Trophoblast cell (in vitro differentiated cells and primary cell): ENCODE measurements around the gene CAPS.

Experiments used
- DNase-seq, 2 donors: peaks; one replicate each; pipeline ENCODE4 v3.0.0-alpha.2; 2016
- H2AFZ ChIP-seq: 2 replicates; pipeline ENCODE4 v1.6.1; 2013; ENCODE audit warnings: low read length, moderate library complexity, mild to moderate bottlenecking; ENCODE audit not compliant: insufficient read depth, poor library complexity
- H2AK5ac ChIP-seq: 2 replicates; pipeline ENCODE4 v1.6.1; 2013; ENCODE audit warnings: mild to moderate bottlenecking, low read length
- H2BK120ac ChIP-seq: 2 replicates; pipeline ENCODE4 v1.6.1; 2013; ENCODE audit warnings: low read length, mild to moderate bottlenecking, moderate library complexity; ENCODE audit not compliant: insufficient read depth, poor library complexity
- H2BK12ac ChIP-seq: 2 replicates; pipeline ENCODE4 v1.6.1; 2013; ENCODE audit warnings: mild to moderate bottlenecking, low read length, moderate library complexity
- H2BK5ac ChIP-seq: 2 replicates; pipeline ENCODE4 v1.6.1; 2013; ENCODE audit warnings: low read length, low read depth, moderate library complexity, mild to moderate bottlenecking; ENCODE audit not compliant: poor library complexity
- H3K14ac ChIP-seq: 2 replicates; pipeline ENCODE4 v1.6.1; 2013; ENCODE audit warnings: mild to moderate bottlenecking, low read length
- H3K18ac ChIP-seq: 2 replicates; pipeline ENCODE4 v1.6.1; 2013; ENCODE audit warnings: mild to moderate bottlenecking, low read length
- H3K23ac ChIP-seq: 2 replicates; pipeline ENCODE4 v1.6.1; 2013; ENCODE audit warnings: low read length
- H3K27ac ChIP-seq: 2 replicates; pipeline ENCODE4 v1.5.1; 2013; ENCODE audit warnings: low read depth, mild to moderate bottlenecking, inconsistent platforms, low read length, moderate library complexity
- H3K27me3 ChIP-seq: 2 replicates; pipeline ENCODE4 v1.6.1; 2013; ENCODE audit warnings: inconsistent platforms, mild to moderate bottlenecking, low read length, moderate library complexity; ENCODE audit not compliant: insufficient read depth
- H3K36me3 ChIP-seq, 2 experiments: 1 replicate in 1 of 2; 2 replicates in 1 of 2; pipeline ENCODE4 v1.6.1; 2013; ENCODE audit warnings: low read length in 2 of 2, mild to moderate bottlenecking in 2 of 2, moderate library complexity in 1 of 2; ENCODE audit not compliant: insufficient read depth in 2 of 2, control insufficient read depth in 1 of 2
- H3K4ac ChIP-seq: 2 replicates; pipeline ENCODE4 v1.6.1; 2013; ENCODE audit warnings: low read depth, mild to moderate bottlenecking, low read length, moderate library complexity
- H3K4me1 ChIP-seq, 2 experiments: 1 replicate in 1 of 2; 2 replicates in 1 of 2; pipeline ENCODE4 v1.6.1; 2013; ENCODE audit warnings: low read length in 2 of 2, mild to moderate bottlenecking in 2 of 2, moderate library complexity in 1 of 2; ENCODE audit not compliant: insufficient read depth in 2 of 2, control insufficient read depth in 1 of 2
- H3K4me2 ChIP-seq: 2 replicates; pipeline ENCODE4 v1.6.1; 2013; ENCODE audit warnings: inconsistent platforms, mild to moderate bottlenecking, low read length, moderate library complexity
- H3K4me3 ChIP-seq: 2 replicates; pipeline ENCODE4 v1.5.1; 2013; ENCODE audit warnings: mild to moderate bottlenecking, low read depth, low read length, inconsistent platforms
- H3K79me1 ChIP-seq: one replicate; pipeline ENCODE4 v1.6.1; 2013; ENCODE audit warnings: low read length
- H3K79me2 ChIP-seq: 2 replicates; pipeline ENCODE4 v1.6.1; 2013; ENCODE audit warnings: low read length, mild to moderate bottlenecking; ENCODE audit not compliant: control insufficient read depth, insufficient read depth, poor library complexity
- H3K9ac ChIP-seq: 2 replicates; pipeline ENCODE4 v1.6.1; 2013; ENCODE audit warnings: mild to moderate bottlenecking, low read length
- H3K9me3 ChIP-seq: 2 replicates; pipeline ENCODE4 v1.6.1; 2013; ENCODE audit warnings: low read depth, mild to moderate bottlenecking, control low read depth, inconsistent platforms, low read length; ENCODE audit not compliant: insufficient read depth
- H4K12ac ChIP-seq: 2 replicates; pipeline ENCODE4 v1.6.1; 2013; ENCODE audit warnings: low read depth, mild to moderate bottlenecking, low read length, moderate library complexity
- H4K8ac ChIP-seq: 2 replicates; pipeline ENCODE4 v1.6.1; 2013; ENCODE audit warnings: low read depth, mild to moderate bottlenecking, low read length, moderate library complexity
- H4K91ac ChIP-seq: one replicate; pipeline ENCODE4 v1.6.1; 2013; ENCODE audit warnings: low read depth, mild to moderate bottlenecking, low read length, moderate library complexity
- WGBS: extraction: QIAGEN DNeasy Blood & Tissue Kit; methylation state at CpG from one replicate; pipeline ENCODE4 v1.1.7; 2013; ENCODE audit warnings: missing lambda C conversion rate; ENCODE audit not compliant: insufficient read length, insufficient coverage; ENCODE audit errors: extremely low coverage; 5-methylcytosine and 5-hydroxymethylcytosine counted together

CAPS gene

DNA sequence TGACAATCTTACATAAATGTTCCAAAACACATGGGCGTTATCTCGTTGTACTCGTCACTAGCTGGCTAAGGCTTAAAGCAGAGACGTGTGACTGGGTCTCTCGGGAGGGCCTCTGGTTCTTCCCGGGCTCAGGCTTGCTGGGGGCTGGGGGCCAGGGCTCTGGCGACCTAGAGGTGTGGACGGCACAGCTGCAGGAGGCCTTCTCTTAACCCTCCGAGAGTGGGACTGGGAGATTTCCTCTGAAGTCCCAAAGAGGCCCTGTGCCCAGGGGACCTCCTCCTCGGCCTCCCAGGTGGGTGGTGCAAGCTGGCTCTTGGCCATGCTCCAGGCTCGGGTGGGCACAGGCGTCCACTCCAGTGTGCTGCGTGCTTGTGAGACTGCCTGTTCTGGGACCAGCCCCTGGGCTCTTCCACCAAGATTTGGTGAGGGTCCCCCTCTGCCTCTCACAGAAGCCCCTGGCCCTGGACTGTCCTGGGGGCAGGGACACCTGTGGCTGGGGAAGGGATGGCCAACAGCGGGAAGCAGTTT is 2.2 kb downstream of the CAPS start:
- no peak for DNase-seq
- peak overlapping the region; percentile 90 for H4K91ac ChIP-seq
- H3K9ac ChIP-seq: no peak overlapping the region
- H3K14ac ChIP-seq: peak overlapping the region; percentile 15
- H4K8ac ChIP-seq: no peak overlapping the region
- H3K4me2 ChIP-seq: no peak overlapping the region
- no peak overlapping the region for H3K4me3 ChIP-seq
- no peak overlapping the region for H3K4ac ChIP-seq
- peaks cover 28% of the 10 kb centered on the region for H3K79me1 ChIP-seq
- H2BK120ac ChIP-seq: no peak overlapping the region
- peak overlapping the region; percentile 42 for H3K18ac ChIP-seq
- no peaks in the 10 kb centered on the region for H3K9me3 ChIP-seq
- H2BK5ac ChIP-seq: peak overlapping the region; percentile 58
- peak overlapping the region; percentile 55 for H4K12ac ChIP-seq
- no peak overlapping the region for H3K23ac ChIP-seq
- no CpG with 5 or more reads among the region's 14 CpGs for WGBS
- no peak overlapping the region for H2AK5ac ChIP-seq
- H3K79me2 ChIP-seq: peaks cover 6% of the 10 kb centered on the region
- H2AFZ ChIP-seq: no peak overlapping the region
- H3K27ac ChIP-seq: peak overlapping the region; percentile 46
- no peaks in the 10 kb centered on the region for H3K27me3 ChIP-seq
- peaks cover 30 to 37% of the 10 kb centered on the region in 2 experiments for H3K4me1 ChIP-seq
- H2BK12ac ChIP-seq: peak overlapping the region; percentile 75
- H3K36me3 ChIP-seq: peaks cover 55 to 56% of the 10 kb centered on the region in 2 experiments

DNA sequence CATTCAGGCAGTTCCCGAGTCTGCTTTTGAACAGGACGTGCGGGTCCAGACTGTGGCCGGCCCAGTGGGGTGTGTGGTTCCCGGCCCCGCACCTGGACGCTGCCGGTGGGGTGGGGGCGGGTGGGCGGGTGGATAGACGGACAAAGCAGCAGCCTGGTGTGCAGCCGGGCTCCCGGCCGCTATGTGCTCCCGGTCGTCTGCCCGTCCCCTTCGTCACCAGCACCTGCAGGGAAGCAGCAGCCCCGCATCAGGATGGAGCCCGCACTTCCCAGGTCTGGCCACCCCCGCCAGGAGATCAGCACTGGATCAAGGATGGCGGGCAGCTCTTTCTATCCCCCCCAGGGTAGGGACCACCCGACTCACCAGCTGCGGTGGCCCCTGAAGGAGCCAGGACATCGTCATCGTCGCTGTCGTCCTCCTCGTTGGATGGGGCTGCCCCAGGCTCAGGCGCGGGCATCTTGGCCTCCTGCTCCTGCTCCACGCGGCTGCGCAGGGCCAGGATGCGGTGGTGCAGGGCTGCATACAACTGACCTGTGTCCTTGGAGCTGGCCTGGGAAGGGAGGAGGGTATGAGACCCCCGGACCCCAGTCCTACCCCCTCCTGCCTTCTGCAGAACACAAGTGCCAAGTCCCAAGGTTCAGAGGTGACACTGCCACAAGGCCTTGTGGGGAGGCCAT is 3.5 kb downstream of the CAPS start:
- no peak overlapping the region for H3K27ac ChIP-seq
- H3K18ac ChIP-seq: no peak overlapping the region
- H3K4me1 ChIP-seq: peaks cover 30 to 37% of the 10 kb centered on the region in 2 experiments
- H3K4me2 ChIP-seq: no peak overlapping the region
- H3K36me3 ChIP-seq: peaks cover 65% of the 10 kb centered on the region in 2 experiments
- no peak overlapping the region for H2BK120ac ChIP-seq
- DNase-seq: no peak
- no peak overlapping the region for H3K4ac ChIP-seq
- no peak overlapping the region for H4K8ac ChIP-seq
- H3K9me3 ChIP-seq: no peaks in the 10 kb centered on the region
- no peak overlapping the region for H3K23ac ChIP-seq
- WGBS: no CpG with 5 or more reads among the region's 36 CpGs
- H3K79me1 ChIP-seq: peaks cover 28% of the 10 kb centered on the region
- no peak overlapping the region for H2AFZ ChIP-seq
- no peak overlapping the region for H3K14ac ChIP-seq
- H2BK5ac ChIP-seq: no peak overlapping the region
- no peaks in the 10 kb centered on the region for H3K27me3 ChIP-seq
- H4K91ac ChIP-seq: no peak overlapping the region
- no peak overlapping the region for H3K4me3 ChIP-seq
- no peak overlapping the region for H3K9ac ChIP-seq
- no peak overlapping the region for H2BK12ac ChIP-seq
- H3K79me2 ChIP-seq: peaks cover 6% of the 10 kb centered on the region
- no peak overlapping the region for H4K12ac ChIP-seq
- no peak overlapping the region for H2AK5ac ChIP-seq

DNA sequence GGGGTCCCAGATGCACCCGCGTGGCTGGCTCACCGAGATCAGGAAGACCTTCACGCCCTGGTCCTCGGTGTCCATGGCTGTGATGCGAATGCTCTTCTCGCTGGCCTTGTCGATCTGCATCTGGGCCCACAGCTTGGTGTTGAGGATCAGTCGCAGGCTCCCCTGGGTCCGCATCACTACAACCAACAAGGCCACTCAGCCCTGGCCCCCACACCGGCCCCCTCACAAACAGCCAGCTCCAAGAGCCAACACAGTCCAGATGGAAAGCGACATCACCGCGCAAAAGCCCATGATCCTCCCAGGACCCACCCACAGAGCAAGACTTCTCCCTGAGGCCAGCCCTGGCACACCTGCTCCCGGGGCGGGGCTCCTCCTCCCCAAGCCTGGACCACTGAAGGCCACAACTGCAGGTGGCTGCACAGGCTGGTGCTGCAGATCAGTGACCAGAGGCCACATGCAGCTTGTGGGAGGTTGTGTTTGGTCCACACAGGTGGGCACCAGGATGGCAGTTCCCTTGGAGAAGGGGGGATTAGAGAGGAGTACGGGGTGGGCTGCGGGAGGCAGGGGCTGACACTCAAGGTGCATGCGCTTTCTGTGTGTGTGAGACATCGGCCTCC is 4.5 kb downstream of the CAPS start:
- DNase-seq: no peak
- Histone ChIP-seq H4K12ac (no peak overlapping the region), H3K79me1 (peaks cover 24% of the 10 kb centered on the region), H2BK12ac (no peak overlapping the region), H3K79me2 (peaks cover 6% of the 10 kb centered on the region), H3K4me3 (no peak overlapping the region), H3K27ac (no peak overlapping the region), H3K23ac (no peak overlapping the region), H4K8ac (no peak overlapping the region), H3K4me2 (no peak overlapping the region), H3K9ac (no peak overlapping the region), H2AK5ac (no peak overlapping the region), H3K4ac (no peak overlapping the region), H3K36me3 (peaks cover 68 to 69% of the 10 kb centered on the region in 2 experiments), H3K27me3 (no peaks in the 10 kb centered on the region), H2AFZ (no peak overlapping the region), H4K91ac (no peak overlapping the region), H2BK5ac (no peak overlapping the region), H2BK120ac (no peak overlapping the region), H3K9me3 (no peaks in the 10 kb centered on the region), H3K18ac (no peak overlapping the region), H3K14ac (no peak overlapping the region), H3K4me1 (peaks cover 30 to 31% of the 10 kb centered on the region in 2 experiments)
- no CpG with 5 or more reads among the region's 20 CpGs for WGBS

DNA sequence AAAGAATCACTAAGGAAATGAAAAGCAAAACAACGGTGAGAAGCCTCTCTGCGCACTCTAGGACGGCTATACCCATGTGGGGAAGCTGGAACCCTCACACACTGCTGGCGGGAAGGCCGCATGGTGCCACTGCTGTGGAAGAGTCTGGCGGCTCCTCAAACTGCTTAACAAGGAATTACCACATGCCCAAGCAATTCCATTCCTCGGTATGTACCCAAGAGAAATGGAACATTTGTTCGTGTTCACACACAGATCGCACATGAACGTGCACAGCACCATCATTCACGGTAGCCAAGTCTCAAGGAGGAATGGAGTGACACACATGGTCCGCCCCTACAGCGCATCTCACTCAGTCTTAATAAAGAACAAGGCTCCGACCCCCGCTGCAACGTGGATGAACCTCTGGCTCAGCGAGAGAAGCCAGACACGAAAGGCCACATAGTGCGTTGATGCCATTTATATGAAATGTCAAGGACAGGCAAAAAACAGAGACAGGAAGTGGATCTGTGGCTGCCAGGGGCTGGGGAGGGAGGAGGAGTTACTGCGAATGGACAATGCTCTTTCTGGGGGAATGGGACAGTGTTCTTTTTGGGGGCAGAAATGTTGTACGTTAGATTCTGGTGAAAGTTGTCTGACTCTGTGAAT is 7.6 kb downstream of the CAPS start:
- no peak overlapping the region for H3K14ac ChIP-seq
- no CpG with 5 or more reads among the region's 21 CpGs for WGBS
- no peaks in the 10 kb centered on the region for H3K79me2 ChIP-seq
- H2BK12ac ChIP-seq: no peak overlapping the region
- H3K79me1 ChIP-seq: no peaks in the 10 kb centered on the region
- H2BK120ac ChIP-seq: no peak overlapping the region
- no peaks in the 10 kb centered on the region for H3K27me3 ChIP-seq
- H3K18ac ChIP-seq: no peak overlapping the region
- H3K9me3 ChIP-seq: no peaks in the 10 kb centered on the region
- H3K4me2 ChIP-seq: no peak overlapping the region
- no peak for DNase-seq
- no peak overlapping the region for H3K4ac ChIP-seq
- H2AFZ ChIP-seq: no peak overlapping the region
- H4K91ac ChIP-seq: no peak overlapping the region
- no peak overlapping the region for H3K27ac ChIP-seq
- H4K12ac ChIP-seq: no peak overlapping the region
- no peak overlapping the region for H3K23ac ChIP-seq
- H4K8ac ChIP-seq: no peak overlapping the region
- no peak overlapping the region for H3K4me3 ChIP-seq
- H3K36me3 ChIP-seq: peaks cover 79 to 85% of the 10 kb centered on the region in 2 experiments
- no peak overlapping the region for H2BK5ac ChIP-seq
- peaks cover 0 to under 1% of the 10 kb centered on the region in 2 experiments for H3K4me1 ChIP-seq
- H3K9ac ChIP-seq: no peak overlapping the region
- no peak overlapping the region for H2AK5ac ChIP-seq
